Measurements from ENCODE around the gene FAM3C.
A peak's percentile ranks its signal among the peaks of the same experiment; 100 is the strongest.

The FAM3C gene

DNA sequence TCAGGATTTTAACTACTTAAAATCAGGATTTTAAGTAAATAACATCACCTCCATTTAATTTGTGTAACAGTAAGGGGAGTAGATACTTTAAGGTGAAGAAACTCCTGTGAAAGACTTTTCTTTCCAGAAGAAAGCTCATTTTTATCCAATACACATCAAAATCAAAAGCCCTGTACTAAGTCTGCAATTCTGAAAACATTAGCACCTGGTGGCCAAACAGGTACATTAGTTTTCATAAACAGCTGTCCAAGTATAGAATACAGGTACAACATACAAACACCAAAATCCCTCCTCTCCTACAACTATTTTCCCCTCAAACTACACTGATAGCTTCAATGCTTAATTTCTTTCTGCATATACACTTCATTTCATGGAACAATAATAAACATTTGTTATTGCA is 22.9 kb downstream of the FAM3C start:
- in situ Hi-C loops (cut with HindIII; ENCODE audit: low sequenced_read_pairs) = no loop called here
- H3K4me3 ChIP-seq (ENCODE audit: low read depth, low read length) = no peak overlapping the region
- no peak for TF ChIP-seq CTCF (IDR thresholded peaks at IDR 0.05; ENCODE audit: low read depth, low read length)
- no peak for DNase-seq (ENCODE audit: low read depth, low spot score)

DNA sequence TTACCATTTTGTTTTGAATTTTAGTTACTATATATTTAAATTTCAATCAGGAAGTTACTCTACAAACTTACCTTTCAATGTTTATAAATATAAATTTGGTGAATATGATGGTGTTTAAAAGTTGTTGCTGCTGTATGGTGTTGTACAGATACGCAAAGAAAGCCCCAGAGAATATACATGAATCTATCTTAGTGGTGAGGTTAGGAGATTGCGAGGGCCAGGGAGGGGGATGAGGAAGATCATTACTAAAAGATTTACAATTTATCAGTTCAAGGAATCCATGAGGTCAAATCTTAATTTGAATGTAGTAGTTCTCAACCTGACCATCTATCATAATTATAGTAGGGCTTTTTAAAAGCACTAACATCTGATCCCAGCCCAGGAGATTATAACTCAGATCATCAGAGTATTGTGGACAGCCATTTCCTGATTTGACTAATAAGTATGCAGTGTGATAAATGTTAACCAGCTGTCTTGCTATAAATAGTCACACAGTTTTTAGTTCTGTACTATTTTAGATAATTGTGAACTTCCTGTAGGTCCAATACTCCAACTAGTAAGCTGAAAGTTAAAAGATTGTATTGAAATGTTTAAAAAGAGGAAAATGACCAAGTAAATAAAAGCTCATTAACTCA is 23.6 kb downstream of the FAM3C start:
- no peak overlapping the region for H3K4me3 ChIP-seq (ENCODE audit: low read depth, low read length)
- no peak for DNase-seq (ENCODE audit: low read depth, low spot score)
- no peak for TF ChIP-seq CTCF (IDR thresholded peaks at IDR 0.05; ENCODE audit: low read depth, low read length)
- in situ Hi-C loops (cut with HindIII; ENCODE audit: low sequenced_read_pairs) = no loop called here

GRCh38 chr7:121371883-121372282 is 24.2 kb downstream of the FAM3C start:
- TF ChIP-seq CTCF (IDR thresholded peaks at IDR 0.05; ENCODE audit: low read depth, low read length) = no peak
- in situ Hi-C loops (cut with HindIII; ENCODE audit: low sequenced_read_pairs) = no loop called here
- no peak overlapping the region for H3K4me3 ChIP-seq (ENCODE audit: low read depth, low read length)
- no peak for DNase-seq (ENCODE audit: low read depth, low spot score)

- no peak for TF ChIP-seq CTCF (IDR thresholded peaks at IDR 0.05; ENCODE audit: low read depth, low read length)
- in situ Hi-C loops (cut with HindIII; ENCODE audit: low sequenced_read_pairs) = no loop called here
- H3K4me3 ChIP-seq (ENCODE audit: low read depth, low read length) = no peak overlapping the region
- DNase-seq (ENCODE audit: low read depth, low spot score) = no peak
Measured at GRCh38 chr7:121371367-121371766, 24.7 kb downstream of the FAM3C start.

DNA sequence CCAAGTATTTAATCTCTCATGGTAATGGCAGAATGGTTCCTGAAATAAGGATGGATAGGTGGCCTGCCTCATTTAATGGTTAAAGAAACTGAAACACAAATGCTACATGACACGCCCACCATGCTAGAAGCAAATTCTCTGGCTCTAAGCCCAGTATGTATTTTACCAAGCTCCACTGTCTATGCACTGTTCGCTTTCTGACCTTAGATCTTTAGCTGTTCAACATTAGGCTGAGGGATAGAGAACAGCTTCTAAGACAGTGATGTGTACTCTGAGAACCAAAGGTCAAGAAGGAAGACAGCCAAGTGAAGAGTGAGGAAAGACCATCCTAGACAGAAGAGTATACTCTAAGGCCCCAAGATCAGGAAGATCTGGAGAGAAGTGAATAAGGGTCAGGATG is 26.6 kb downstream of the FAM3C start:
- no peak for TF ChIP-seq CTCF (IDR thresholded peaks at IDR 0.05; ENCODE audit: low read depth, low read length)
- in situ Hi-C loops (cut with HindIII; ENCODE audit: low sequenced_read_pairs) = no loop called here
- DNase-seq (ENCODE audit: low read depth, low spot score) = peak; percentile 62
- H3K4me3 ChIP-seq (ENCODE audit: low read depth, low read length) = no peak overlapping the region

DNA sequence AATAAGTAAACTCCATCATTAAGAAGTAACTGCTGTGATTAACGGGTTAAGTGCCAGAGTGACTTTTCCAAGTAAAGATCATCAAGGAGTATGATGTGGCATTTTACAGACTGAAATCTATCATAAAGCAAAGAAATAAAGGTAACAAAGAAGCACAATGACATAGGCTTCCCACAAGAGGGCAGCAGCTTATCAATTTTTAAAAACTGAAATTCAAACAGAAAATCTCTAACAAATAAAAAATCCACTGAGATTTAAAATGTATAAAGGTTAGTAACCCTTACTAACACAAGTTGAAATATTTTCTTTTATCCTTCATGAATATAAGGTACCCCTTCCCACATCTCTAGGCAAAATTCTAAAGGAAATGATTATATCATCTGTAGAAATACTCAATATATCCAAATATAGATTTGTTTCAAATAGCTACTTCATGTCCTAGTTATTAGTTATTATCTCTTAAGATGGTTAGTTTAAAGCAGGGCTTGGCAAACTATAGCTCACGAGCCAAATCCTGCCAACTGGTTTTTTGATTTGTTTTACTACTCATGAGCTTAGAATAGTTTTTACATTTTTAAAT is 29.2 kb downstream of the FAM3C start:
- no peak overlapping the region for H3K4me3 ChIP-seq (ENCODE audit: low read depth, low read length)
- TF ChIP-seq CTCF (IDR thresholded peaks at IDR 0.05; ENCODE audit: low read depth, low read length) = peak; percentile 59
- peak; percentile 65 for DNase-seq (ENCODE audit: low read depth, low spot score)
- in situ Hi-C loops (cut with HindIII; ENCODE audit: low sequenced_read_pairs) = no loop called here
